GM23338 (cell line): ENCODE data around the gene ST3GAL4.

ENCODE experiments used
- CTCF ChIP-seq, 2 experiments: fragments of 200-600 bp in 1 of 2; sonication (generic) in 1 of 2; conservative IDR thresholded peaks; 2 replicates each; pipeline versions ENCODE4 v1.5.1 to v1.6.1; 2016 to 2017; ENCODE audit warnings: antibody characterized with exemption in 2 of 2, low read depth in 2 of 2, mild to moderate bottlenecking in 2 of 2, moderate library complexity in 1 of 2
- EZH2 ChIP-seq: fragments of 200-600 bp; sonication (generic); IDR thresholded peaks from one replicate; pipeline ENCODE4 v1.8.0; 2017; ENCODE audit warnings: antibody characterized with exemption, mild to moderate bottlenecking, low read depth; ENCODE audit not compliant: unreplicated experiment
- POLR2AphosphoS5 ChIP-seq: IDR thresholded peaks from 2 replicates; pipeline ENCODE4 v1.6.1; 2016; ENCODE audit warnings: antibody characterized with exemption, low read depth
- STAT1 ChIP-seq: IDR thresholded peaks from one replicate; pipeline ENCODE4 v1.6.1; 2016; ENCODE audit warnings: antibody characterized with exemption; ENCODE audit not compliant: unreplicated experiment

DNA sequence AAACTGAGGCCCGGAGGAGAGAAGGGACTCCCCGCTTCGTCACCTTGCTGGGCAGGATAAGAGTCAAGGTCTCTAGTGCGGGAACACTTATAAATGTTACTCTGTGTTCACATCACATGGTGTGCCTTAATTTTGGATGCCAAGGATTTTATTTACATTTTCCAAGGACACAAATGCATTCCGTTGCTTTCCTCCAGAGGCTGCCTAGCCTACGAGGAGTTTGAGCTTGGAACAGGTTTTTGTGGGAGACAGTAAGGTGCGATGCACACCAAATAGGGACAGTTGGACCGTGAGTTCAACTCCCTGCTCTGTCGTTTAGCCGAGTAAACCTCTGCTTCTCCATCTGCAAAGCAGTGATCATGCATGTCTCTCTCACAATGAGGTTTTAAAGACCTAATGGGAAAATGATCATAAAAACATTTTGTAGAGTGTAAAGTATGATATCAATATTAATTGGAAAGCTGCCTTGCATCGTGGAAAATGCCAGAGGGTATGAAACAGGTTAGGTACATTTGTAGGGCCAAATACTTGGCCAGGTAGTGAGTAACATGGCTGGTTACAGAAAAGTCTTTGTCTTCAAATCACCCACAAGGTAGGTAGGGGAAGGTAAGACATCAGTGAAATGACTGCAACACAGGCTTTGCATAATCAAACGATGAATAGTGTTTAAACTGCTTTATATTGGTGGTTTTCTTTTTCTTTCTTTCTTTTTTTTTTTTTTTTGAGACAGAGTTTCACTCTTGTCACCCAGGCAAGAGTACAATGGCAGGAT, 61.8 kb downstream of the ST3GAL4 start:
- TF ChIP-seq CTCF (conservative IDR thresholded peaks at IDR 0.05; ENCODE audit: low read depth in 2 of 2) (no peak), EZH2 (no peak), POLR2AphosphoS5 (no peak), STAT1 (no peak)
